ENCODE measurements around the gene ABCA3.

ABCA3 gene

DNA sequence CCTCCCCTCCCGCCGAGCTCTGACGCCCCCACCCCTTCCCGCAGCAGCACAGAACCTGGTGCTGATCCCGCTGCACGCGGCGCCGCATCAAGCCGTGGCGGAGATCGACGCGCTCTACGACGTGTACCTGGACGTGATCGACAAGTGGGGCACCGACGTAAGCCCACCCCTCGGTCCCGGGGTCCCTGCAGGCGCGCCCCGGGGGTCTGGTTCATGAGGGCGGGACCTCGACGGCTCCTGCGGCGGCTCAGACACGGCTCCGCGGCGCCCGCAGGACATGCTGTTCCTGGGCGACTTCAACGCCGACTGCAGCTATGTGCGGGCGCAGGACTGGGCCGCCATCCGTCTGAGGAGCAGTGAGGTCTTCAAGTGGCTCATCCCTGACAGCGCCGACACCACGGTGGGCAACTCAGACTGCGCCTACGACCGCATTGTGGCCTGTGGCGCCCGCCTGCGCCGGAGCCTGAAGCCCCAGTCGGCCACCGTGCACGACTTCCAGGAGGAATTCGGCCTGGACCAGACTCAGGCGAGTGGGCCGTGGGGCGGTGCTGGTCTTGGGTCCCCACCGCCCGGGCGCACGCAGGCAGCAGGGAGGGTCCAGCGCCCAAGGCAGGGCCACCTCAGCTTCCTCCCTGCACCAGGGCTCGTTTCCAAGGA is 102.9 kb downstream of the ABCA3 start:
- Histone ChIP-seq H3K27ac (no peak overlapping the region), H3K36me3 (peaks cover 34 to 69% (median 35%) of the 10 kb centered on the region in 3 donors), H3K4me3 (no peak overlapping the region)

DNA sequence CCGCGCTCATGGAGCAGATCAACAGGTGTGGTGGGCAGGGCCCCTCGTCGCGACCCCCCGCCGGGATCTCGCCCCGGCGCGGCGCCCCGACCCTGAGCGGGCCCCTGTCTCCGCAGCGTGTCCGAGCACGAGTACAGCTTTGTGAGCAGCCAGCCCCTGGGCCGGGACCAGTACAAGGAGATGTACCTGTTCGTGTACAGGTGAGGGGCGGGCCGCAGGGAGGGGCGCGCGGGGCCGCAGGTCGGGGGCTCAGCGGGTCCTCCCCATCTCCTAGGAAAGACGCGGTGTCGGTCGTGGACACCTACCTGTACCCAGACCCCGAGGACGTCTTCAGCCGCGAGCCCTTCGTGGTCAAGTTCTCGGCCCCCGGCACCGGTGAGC is 103.4 kb downstream of the ABCA3 start:
- no peak overlapping the region for H3K27ac ChIP-seq
- no peak for DNase-seq
- peaks cover 7 to 21% (median 21%) of the 10 kb centered on the region in 4 donors for H3K4me1 ChIP-seq
- H3K36me3 ChIP-seq = peaks cover 34 to 69% (median 38%) of the 10 kb centered on the region in 3 donors
- H3K27me3 ChIP-seq = peaks cover 0 to 19% of the 10 kb centered on the region in 2 donors
- intact Hi-C loops (cut with DNase I; ENCODE audit: low total_unique reads) = no loop called here
- TF ChIP-seq, protein P1, sequence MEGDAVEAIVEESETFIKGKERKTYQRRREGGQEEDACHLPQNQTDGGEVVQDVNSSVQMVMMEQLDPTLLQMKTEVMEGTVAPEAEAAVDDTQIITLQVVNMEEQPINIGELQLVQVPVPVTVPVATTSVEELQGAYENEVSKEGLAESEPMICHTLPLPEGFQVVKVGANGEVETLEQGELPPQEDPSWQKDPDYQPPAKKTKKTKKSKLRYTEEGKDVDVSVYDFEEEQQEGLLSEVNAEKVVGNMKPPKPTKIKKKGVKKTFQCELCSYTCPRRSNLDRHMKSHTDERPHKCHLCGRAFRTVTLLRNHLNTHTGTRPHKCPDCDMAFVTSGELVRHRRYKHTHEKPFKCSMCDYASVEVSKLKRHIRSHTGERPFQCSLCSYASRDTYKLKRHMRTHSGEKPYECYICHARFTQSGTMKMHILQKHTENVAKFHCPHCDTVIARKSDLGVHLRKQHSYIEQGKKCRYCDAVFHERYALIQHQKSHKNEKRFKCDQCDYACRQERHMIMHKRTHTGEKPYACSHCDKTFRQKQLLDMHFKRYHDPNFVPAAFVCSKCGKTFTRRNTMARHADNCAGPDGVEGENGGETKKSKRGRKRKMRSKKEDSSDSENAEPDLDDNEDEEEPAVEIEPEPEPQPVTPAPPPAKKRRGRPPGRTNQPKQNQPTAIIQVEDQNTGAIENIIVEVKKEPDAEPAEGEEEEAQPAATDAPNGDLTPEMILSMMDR (IDR thresholded peaks at IDR 0.05) = no peak
- H3K4me3 ChIP-seq = peak overlapping the region in 1 of 2 donors; percentile 25
- no peaks in the 10 kb centered on the region for H3K9me3 ChIP-seq

More for the DNA sequence above, 102.9 kb downstream of the ABCA3 start:
- intact Hi-C loops (cut with DNase I; ENCODE audit: low total_unique reads) = no loop called here
- no peak for DNase-seq
- Histone ChIP-seq H3K27me3 (peaks cover 0 to 19% of the 10 kb centered on the region in 2 donors), H3K9me3 (no peaks in the 10 kb centered on the region), H3K4me1 (peaks cover 7 to 21% (median 21%) of the 10 kb centered on the region in 4 donors)
- TF ChIP-seq, protein P1 (IDR thresholded peaks at IDR 0.05) = no peak

DNA sequence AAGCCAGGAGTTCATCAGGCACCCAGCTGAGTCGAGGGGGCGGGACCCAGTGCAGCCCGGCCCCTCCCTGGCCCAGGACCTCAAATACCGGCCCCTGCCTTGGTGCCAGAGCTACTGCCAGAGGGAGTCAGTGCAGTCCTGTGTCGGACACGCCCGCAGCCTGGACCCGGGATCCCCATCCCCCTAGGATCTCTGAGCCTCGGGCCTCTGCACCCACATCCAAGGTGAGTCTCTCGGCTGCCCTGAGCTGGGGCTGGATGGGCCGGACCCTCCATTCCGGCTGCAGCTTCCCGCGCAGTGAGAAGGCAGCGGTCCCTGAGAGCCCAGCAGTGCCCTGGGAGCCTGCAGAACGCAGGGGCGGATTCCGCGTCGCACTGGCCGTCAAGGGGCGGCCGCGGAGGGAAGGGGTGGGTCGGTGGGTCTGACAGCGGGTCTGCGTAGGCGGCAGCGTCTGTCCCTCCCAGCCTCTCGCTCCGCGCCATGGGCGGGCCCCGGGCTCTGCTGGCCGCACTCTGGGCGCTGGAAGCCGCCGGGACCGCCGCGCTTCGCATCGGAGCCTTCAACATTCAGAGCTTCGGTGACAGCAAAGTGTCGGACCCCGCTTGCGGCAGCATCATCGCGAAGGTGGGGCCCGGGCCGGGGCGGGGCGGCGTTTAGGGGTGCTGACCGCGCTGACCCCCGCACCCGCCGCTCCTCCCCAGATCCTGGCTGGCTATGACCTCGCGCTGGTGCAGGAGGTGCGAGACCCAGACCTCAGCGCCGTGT is 104.0 kb downstream of the ABCA3 start, which contains the start of gene DNASE1L2:
Gene DNASE1L2 (plus strand): TSS at position 108 of the 765 bp plus-strand sequence. CDS start 373 bp downstream, at position 481.
- TF ChIP-seq, protein P1 (IDR thresholded peaks at IDR 0.05) = no peak
- Histone ChIP-seq H3K9me3 (no peaks in the 10 kb centered on the region), H3K27me3 (peaks cover 0 to 19% of the 10 kb centered on the region in 2 donors), H3K4me3 (peak within 1 kb of the TSS in 1 of 2 donors; percentile 25), H3K36me3 (peaks cover 40 to 69% (median 43%) of the 10 kb centered on the region in 3 donors), H3K4me1 (peaks cover 7 to 21% (median 21%) of the 10 kb centered on the region in 4 donors), H3K27ac (no peak within 1 kb of the TSS)
- intact Hi-C loops (cut with DNase I; ENCODE audit: low total_unique reads) = no loop called here
- DNase-seq = no peak

DNA sequence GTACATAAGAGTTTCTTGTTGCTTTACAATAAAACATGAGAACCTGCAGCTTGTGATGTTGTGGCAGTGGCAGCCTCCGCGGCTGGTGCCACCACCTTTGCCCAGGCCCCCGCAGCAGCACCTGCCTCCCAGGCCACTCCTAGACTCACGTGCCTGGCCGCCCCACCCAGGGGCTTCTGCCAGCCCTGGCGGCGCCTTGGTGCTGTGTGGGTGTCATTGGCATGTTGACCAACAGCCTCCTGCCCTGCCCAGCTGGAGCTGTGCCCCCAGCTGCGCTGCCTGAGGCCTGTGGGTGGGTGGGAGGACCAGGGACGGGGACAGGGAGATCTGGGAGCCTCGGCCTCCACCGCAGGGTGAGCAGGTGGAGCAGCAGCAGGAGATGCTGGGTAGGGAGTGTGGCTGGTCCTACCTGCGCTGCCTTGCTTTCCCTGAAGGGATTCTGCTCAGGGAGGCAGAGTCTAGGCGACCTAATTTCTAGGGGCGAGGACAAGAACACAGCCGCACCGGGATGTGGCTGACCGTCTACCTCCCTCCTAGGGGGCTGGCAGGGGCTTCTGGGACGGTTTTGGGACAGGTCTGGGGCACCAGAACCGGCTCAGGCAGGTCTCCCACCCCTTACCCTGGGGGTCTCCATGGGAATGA is 104.7 kb downstream of the ABCA3 start:
- Histone ChIP-seq H3K9me3 (no peaks in the 10 kb centered on the region), H3K36me3 (peaks cover 45 to 69% (median 50%) of the 10 kb centered on the region in 3 donors), H3K27ac (no peak overlapping the region), H3K4me3 (no peak overlapping the region), H3K4me1 (peaks cover 7 to 21% (median 21%) of the 10 kb centered on the region in 4 donors), H3K27me3 (peaks cover 0 to 19% of the 10 kb centered on the region in 2 donors)
- TF ChIP-seq, protein P1 (IDR thresholded peaks at IDR 0.05) = no peak
- no peak for DNase-seq
- intact Hi-C loops (cut with DNase I; ENCODE audit: low total_unique reads) = no loop called here

DNA sequence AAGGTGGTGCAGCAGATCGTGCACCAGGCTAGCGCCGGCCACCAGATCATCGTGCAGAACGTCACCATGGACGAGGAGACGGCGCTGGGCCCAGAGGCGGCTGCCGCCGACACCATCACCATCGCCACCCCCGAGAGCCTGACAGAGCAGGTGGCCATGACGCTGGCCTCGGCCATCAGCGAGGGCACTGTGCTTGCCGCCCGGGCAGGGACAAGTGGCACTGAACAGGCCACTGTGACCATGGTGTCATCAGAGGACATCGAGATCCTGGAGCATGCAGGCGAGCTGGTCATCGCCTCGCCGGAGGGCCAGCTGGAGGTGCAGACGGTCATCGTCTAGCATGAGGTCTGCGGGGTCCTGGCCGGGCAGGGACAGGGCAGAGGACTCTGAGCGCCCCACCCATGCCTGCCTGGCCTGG is 105.3 kb downstream of the ABCA3 start:
- Histone ChIP-seq H3K4me3 (no peak overlapping the region), H3K9me3 (no peaks in the 10 kb centered on the region), H3K4me1 (peaks cover 7 to 21% (median 21%) of the 10 kb centered on the region in 4 donors), H3K27ac (no peak overlapping the region), H3K36me3 (peaks cover 48 to 69% (median 56%) of the 10 kb centered on the region in 3 donors), H3K27me3 (peaks cover 0 to 19% of the 10 kb centered on the region in 2 donors)
- TF ChIP-seq, protein P1 (IDR thresholded peaks at IDR 0.05) = no peak
- no peak for DNase-seq
- intact Hi-C loops (cut with DNase I; ENCODE audit: low total_unique reads) = no loop called here

Data from tibial artery (tissue), 4 donors.